GM23338 (cell line): ENCODE results near the gene RGS6. TPM values are rescaled to one million over a fixed set of nuclear protein-coding genes. Genes with fewer than 3 reads are reported as not detected.

Experiments used
- ATAC-seq: fragments of 200-7000 bp; cut with Tn5 transposase; 3 replicates; pipeline ENCODE4 v1.9.1; 2020
- DNase-seq: peaks from one replicate; pipeline ENCODE4 v3.0.0-alpha.2; 2015; ENCODE audit warnings: low spot score
- H2AFZ ChIP-seq: fragments of 200-600 bp; sonication (generic); 2 replicates; pipeline ENCODE4 v1.8.0; 2016; ENCODE audit warnings: antibody characterized with exemption, mild to moderate bottlenecking, moderate library complexity
- H3F3A ChIP-seq: fragments of 200-600 bp; sonication (generic); replicated peaks from 2 replicates; pipeline ENCODE4 v1.8.0; 2017; ENCODE audit warnings: antibody characterized with exemption, mixed run types, low read depth
- H3K27ac ChIP-seq: fragments of 200-600 bp; sonication (generic); 2 replicates; pipeline ENCODE4 v1.6.1; 2016; ENCODE audit warnings: low read depth
- H3K27me3 ChIP-seq: fragments of 200-600 bp; sonication (generic); 2 replicates; pipeline ENCODE4 v1.8.0; 2016; ENCODE audit warnings: mild to moderate bottlenecking, mixed run types, moderate library complexity; ENCODE audit not compliant: insufficient read depth
- H3K36me3 ChIP-seq: fragments of 200-600 bp; sonication (generic); 2 replicates; pipeline ENCODE4 v1.8.0; 2016; ENCODE audit warnings: mild to moderate bottlenecking; ENCODE audit not compliant: insufficient read depth
- H3K4me1 ChIP-seq: fragments of 200-600 bp; sonication (generic); 2 replicates; pipeline ENCODE4 v1.8.0; 2016; ENCODE audit warnings: mild to moderate bottlenecking, moderate library complexity; ENCODE audit not compliant: insufficient read depth
- H3K4me2 ChIP-seq: fragments of 200-600 bp; sonication (generic); 2 replicates; pipeline ENCODE4 v1.7.1; 2017; ENCODE audit warnings: mixed run types
- H3K4me3 ChIP-seq: fragments of 200-600 bp; sonication (generic); 2 replicates; pipeline ENCODE4 v1.6.1; 2016; ENCODE audit warnings: mixed run types
- H3K79me2 ChIP-seq: fragments of 200-600 bp; sonication (generic); replicated peaks from 2 replicates; pipeline ENCODE4 v1.8.0; 2017; ENCODE audit warnings: mild to moderate bottlenecking; ENCODE audit not compliant: insufficient read depth
- H3K9me2 ChIP-seq: fragments of 200-600 bp; sonication (generic); 2 replicates; pipeline ENCODE4 v1.8.0; 2017; ENCODE audit not compliant: insufficient read depth
- H4K20me1 ChIP-seq: fragments of 200-600 bp; sonication (generic); replicated peaks from 2 replicates; pipeline ENCODE4 v1.8.0; 2017; ENCODE audit warnings: mild to moderate bottlenecking; ENCODE audit not compliant: insufficient read depth
- H3K27ac Mint-ChIP-seq: 2 replicates; pipeline ENCODE4 v1.8.0; 2020; ENCODE audit warnings: inconsistent platforms, mild to moderate bottlenecking, moderate library complexity, mixed read lengths
- H3K27me3 Mint-ChIP-seq: 3 replicates; pipeline ENCODE4 v1.8.0; 2022; ENCODE audit warnings: low read depth, mild to moderate bottlenecking, moderate library complexity, mixed read lengths, inconsistent platforms; ENCODE audit not compliant: insufficient read depth, poor library complexity
- H3K36me3 Mint-ChIP-seq: 3 replicates; pipeline ENCODE4 v1.8.0; 2021; ENCODE audit warnings: low read depth, mild to moderate bottlenecking, inconsistent platforms, moderate library complexity, mixed read lengths
- H3K4me1 Mint-ChIP-seq: 3 replicates; pipeline ENCODE4 v1.8.0; 2020; ENCODE audit warnings: mild to moderate bottlenecking, inconsistent platforms, mixed read lengths
- H3K4me3 Mint-ChIP-seq: 3 replicates; pipeline ENCODE4 v1.8.0; 2021; ENCODE audit warnings: moderate library complexity, mild to moderate bottlenecking, inconsistent platforms, mixed read lengths
- H3K9me3 Mint-ChIP-seq: 3 replicates; pipeline ENCODE4 v1.8.0; 2020; ENCODE audit warnings: moderate library complexity, mild to moderate bottlenecking, inconsistent platforms, mixed read lengths
- CREB1 ChIP-seq: fragments of 250-450 bp; sonication (Bioruptor Pico); IDR thresholded peaks from 2 replicates; pipeline ENCODE4 v1.5.0; 2020; ENCODE audit warnings: low read depth, mild to moderate bottlenecking, moderate library complexity
- EZH2 ChIP-seq: fragments of 200-600 bp; sonication (generic); IDR thresholded peaks from one replicate; pipeline ENCODE4 v1.8.0; 2017; ENCODE audit warnings: antibody characterized with exemption, mild to moderate bottlenecking, low read depth; ENCODE audit not compliant: unreplicated experiment
- EZH2phosphoT487 ChIP-seq: fragments of 200-600 bp; sonication (generic); IDR thresholded peaks from one replicate; pipeline ENCODE4 v1.8.1; 2018; ENCODE audit warnings: antibody characterized with exemption; ENCODE audit not compliant: unreplicated experiment
- JUNB ChIP-seq: IDR thresholded peaks from one replicate; pipeline ENCODE4 v1.6.1; 2016; ENCODE audit warnings: antibody characterized with exemption; ENCODE audit not compliant: unreplicated experiment
- NANOG ChIP-seq: IDR thresholded peaks from 2 replicates; pipeline ENCODE4 v1.6.1; 2016; ENCODE audit warnings: antibody characterized with exemption, borderline replicate concordance
- POLR2AphosphoS5 ChIP-seq: IDR thresholded peaks from 2 replicates; pipeline ENCODE4 v1.6.1; 2016; ENCODE audit warnings: antibody characterized with exemption, low read depth
- REST ChIP-seq: IDR thresholded peaks from one replicate; pipeline ENCODE4 v1.6.1; 2018; ENCODE audit warnings: antibody characterized with exemption; ENCODE audit not compliant: unreplicated experiment
- STAT1 ChIP-seq: IDR thresholded peaks from one replicate; pipeline ENCODE4 v1.6.1; 2016; ENCODE audit warnings: antibody characterized with exemption; ENCODE audit not compliant: unreplicated experiment
- ZNF114 ChIP-seq: fragments of 250-450 bp; sonication (Bioruptor Pico); IDR thresholded peaks from 2 replicates; pipeline ENCODE4 v1.5.0; 2020; ENCODE audit warnings: mild to moderate bottlenecking, moderate library complexity
- ZNF331 ChIP-seq: fragments of 250-450 bp; sonication (Bioruptor Pico); IDR thresholded peaks from 2 replicates; pipeline ENCODE4 v1.5.0; 2020; ENCODE audit warnings: low read depth, mild to moderate bottlenecking, moderate library complexity
- ZNF462 ChIP-seq: fragments of 250-450 bp; sonication (Bioruptor Pico); IDR thresholded peaks from 2 replicates; pipeline ENCODE4 v1.5.0; 2020; ENCODE audit warnings: mild to moderate bottlenecking, moderate library complexity
- polyA plus RNA-seq: library from polyadenylated mRNA; unstranded; fragments of >200 nt; fragmentation: Nextera tagmentation; extraction: Ambion mirVana; gene quantifications from 2 replicates; pipeline ENCODE4 v1.2.1, GENCODE V29; 2016
- total RNA-seq: library from RNA; depleted of rRNA; stranded (reverse); fragments of >200 nt; shearing (Covaris generic); gene quantifications from 2 replicates; pipeline ENCODE4 v1.2.3, GENCODE V29; 2014
- TF ChIP-seq, protein P1 (sequence below), 2 experiments: fragments of 200-600 bp in 1 of 2; sonication (generic) in 1 of 2; conservative IDR thresholded peaks; 2 replicates each; pipeline versions ENCODE4 v1.5.1 to v1.6.1; 2016 to 2017; ENCODE audit warnings: antibody characterized with exemption in 2 of 2, low read depth in 2 of 2, mild to moderate bottlenecking in 2 of 2, moderate library complexity in 1 of 2
- TF ChIP-seq, protein P2 (sequence below): IDR thresholded peaks from 2 replicates; pipeline ENCODE4 v1.6.1; 2016; ENCODE audit warnings: antibody characterized with exemption

Gene RGS6
- total and polyA plus RNA-seq, 2 experiments from 2014 or later: 0.66 to 0.83 TPM

GRCh38 chr14:72154645-72155378 lies 222.6 kb downstream of the RGS6 start:
- ATAC-seq: no peak
- Mint-ChIP-seq H3K27ac (no peak overlapping the region), H3K27me3 (peaks cover 2% of the 10 kb centered on the region)

More at GRCh38 chr14:72154645-72155378, 222.6 kb downstream of the RGS6 start:
- Histone ChIP-seq H3F3A (no peaks in the 10 kb centered on the region), H3K36me3 (no peaks in the 10 kb centered on the region), H3K4me3 (no peak overlapping the region), H3K79me2 (no peaks in the 10 kb centered on the region), H3K4me1 (no peaks in the 10 kb centered on the region), H2AFZ (no peak overlapping the region), H3K4me2 (no peak overlapping the region), H4K20me1 (no peaks in the 10 kb centered on the region), H3K9me2 (peaks cover 12% of the 10 kb centered on the region), H3K27ac (no peak overlapping the region), H3K27me3 (no peaks in the 10 kb centered on the region)
- peaks cover 21% of the 10 kb centered on the region for H3K9me3 Mint-ChIP-seq
- H3K4me3 Mint-ChIP-seq: no peak overlapping the region
- TF ChIP-seq REST (no peak), JUNB (no peak), STAT1 (no peak), EZH2 (no peak), ZNF462 (CRISPR knock-in tag) (no peak), EZH2phosphoT487 (no peak), ZNF114 (no peak), POLR2AphosphoS5 (no peak), CREB1 (CRISPR knock-in tag) (no peak), NANOG (no peak), ZNF331 (CRISPR knock-in tag) (no peak)
- TF ChIP-seq, protein P1, sequence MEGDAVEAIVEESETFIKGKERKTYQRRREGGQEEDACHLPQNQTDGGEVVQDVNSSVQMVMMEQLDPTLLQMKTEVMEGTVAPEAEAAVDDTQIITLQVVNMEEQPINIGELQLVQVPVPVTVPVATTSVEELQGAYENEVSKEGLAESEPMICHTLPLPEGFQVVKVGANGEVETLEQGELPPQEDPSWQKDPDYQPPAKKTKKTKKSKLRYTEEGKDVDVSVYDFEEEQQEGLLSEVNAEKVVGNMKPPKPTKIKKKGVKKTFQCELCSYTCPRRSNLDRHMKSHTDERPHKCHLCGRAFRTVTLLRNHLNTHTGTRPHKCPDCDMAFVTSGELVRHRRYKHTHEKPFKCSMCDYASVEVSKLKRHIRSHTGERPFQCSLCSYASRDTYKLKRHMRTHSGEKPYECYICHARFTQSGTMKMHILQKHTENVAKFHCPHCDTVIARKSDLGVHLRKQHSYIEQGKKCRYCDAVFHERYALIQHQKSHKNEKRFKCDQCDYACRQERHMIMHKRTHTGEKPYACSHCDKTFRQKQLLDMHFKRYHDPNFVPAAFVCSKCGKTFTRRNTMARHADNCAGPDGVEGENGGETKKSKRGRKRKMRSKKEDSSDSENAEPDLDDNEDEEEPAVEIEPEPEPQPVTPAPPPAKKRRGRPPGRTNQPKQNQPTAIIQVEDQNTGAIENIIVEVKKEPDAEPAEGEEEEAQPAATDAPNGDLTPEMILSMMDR (conservative IDR thresholded peaks at IDR 0.05; ENCODE audit: low read depth in 2 of 2): no peak
- TF ChIP-seq, protein P2, sequence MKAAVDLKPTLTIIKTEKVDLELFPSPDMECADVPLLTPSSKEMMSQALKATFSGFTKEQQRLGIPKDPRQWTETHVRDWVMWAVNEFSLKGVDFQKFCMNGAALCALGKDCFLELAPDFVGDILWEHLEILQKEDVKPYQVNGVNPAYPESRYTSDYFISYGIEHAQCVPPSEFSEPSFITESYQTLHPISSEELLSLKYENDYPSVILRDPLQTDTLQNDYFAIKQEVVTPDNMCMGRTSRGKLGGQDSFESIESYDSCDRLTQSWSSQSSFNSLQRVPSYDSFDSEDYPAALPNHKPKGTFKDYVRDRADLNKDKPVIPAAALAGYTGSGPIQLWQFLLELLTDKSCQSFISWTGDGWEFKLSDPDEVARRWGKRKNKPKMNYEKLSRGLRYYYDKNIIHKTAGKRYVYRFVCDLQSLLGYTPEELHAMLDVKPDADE: no peak
- peaks cover 13% of the 10 kb centered on the region; the same call in 2 of the 3 replicates for H3K36me3 Mint-ChIP-seq
- H3K4me1 Mint-ChIP-seq: peaks cover 3% of the 10 kb centered on the region; the same call in 2 of the 3 replicates
- DNase-seq: no peak
